PC-3 (cell line): ENCODE results near the gene IP6K1. TPM values are rescaled to one million over a fixed set of nuclear protein-coding genes. Genes with fewer than 3 reads are reported as not detected.
A peak's percentile ranks its signal among the peaks of the same experiment; 100 is the strongest.

Source experiments
- ATAC-seq: fragments of 200-7000 bp; cut with Tn5 transposase; 2 replicates; pipeline ENCODE4 v1.9.1; 2020; ENCODE audit warnings: mild to moderate bottlenecking, moderate library complexity
- BruUV-seq: library from RNA; stranded (reverse); fragments of 400-500 nt; replicated peaks from 2 replicates; lab custom pipeline; 2021; lab: Mats Ljungman, UMichigan
- CTCF ChIA-PET: fragments of 300-600 bp; sonication (Branson Sonifier 250); formaldehyde crosslinking; loops from one replicate; lab custom pipeline; 2022; ENCODE audit warnings: antibody characterized with exemption; lab: Charles Lee
- POLR2A ChIA-PET: fragments of 300-600 bp; sonication (Branson Sonifier 250); formaldehyde crosslinking; loops from one replicate; lab custom pipeline; 2022; ENCODE audit warnings: antibody characterized with exemption; ENCODE audit not compliant: unreplicated experiment; lab: Charles Lee
- DNase-seq: peaks from one replicate; pipeline ENCODE4 v3.0.0-alpha.2; 2015
- H2AFZ ChIP-seq: fragments of 300-600 bp; sonication (generic); 2 replicates; pipeline ENCODE4 v1.6.0; 2016; ENCODE audit warnings: antibody characterized with exemption, low read length
- H3F3A ChIP-seq: fragments of 300-600 bp; sonication (generic); one replicate; pipeline ENCODE4 v1.6.0; 2017; ENCODE audit warnings: antibody characterized with exemption, low read length, control low read depth, mild to moderate bottlenecking; ENCODE audit not compliant: unreplicated experiment
- H3K27ac ChIP-seq: fragments of 300-600 bp; sonication (generic); 2 replicates; pipeline ENCODE4 v1.5.1; 2016; ENCODE audit warnings: mild to moderate bottlenecking, low read length
- H3K27me3 ChIP-seq: fragments of 300-600 bp; sonication (generic); 2 replicates; pipeline ENCODE4 v1.6.1; 2016; ENCODE audit warnings: low read length, mixed read lengths
- H3K36me3 ChIP-seq: fragments of 300-600 bp; sonication (generic); 2 replicates; pipeline ENCODE4 v1.6.1; 2016; ENCODE audit warnings: low read depth, mixed run types, low read length, mixed read lengths
- H3K4me1 ChIP-seq: fragments of 300-600 bp; sonication (generic); 2 replicates; pipeline ENCODE4 v1.5.1; 2016; ENCODE audit warnings: low read length; ENCODE audit not compliant: insufficient read depth
- H3K4me2 ChIP-seq: fragments of 300-600 bp; sonication (generic); 2 replicates; pipeline ENCODE4 v1.6.0; 2016; ENCODE audit warnings: low read length
- H3K4me3 ChIP-seq: fragments of 300-600 bp; sonication (generic); 2 replicates; pipeline ENCODE4 v1.5.1; 2016; ENCODE audit warnings: mild to moderate bottlenecking, low read length, mixed read lengths
- H3K79me2 ChIP-seq: fragments of 300-600 bp; sonication (generic); 2 replicates; pipeline ENCODE4 v1.6.1; 2017; ENCODE audit warnings: low read length, mixed read lengths
- H3K9ac ChIP-seq: fragments of 300-600 bp; sonication (generic); 2 replicates; pipeline ENCODE4 v1.6.0; 2016; ENCODE audit warnings: mild to moderate bottlenecking, low read length
- H3K9me2 ChIP-seq: fragments of 300-600 bp; sonication (generic); replicated peaks from 2 replicates; pipeline ENCODE4 v1.6.1; 2016; ENCODE audit warnings: mixed run types, low read length, mixed read lengths
- H3K9me3 ChIP-seq: fragments of 300-600 bp; sonication (generic); 2 replicates; pipeline ENCODE4 v1.6.1; 2016; ENCODE audit warnings: low read length, mixed read lengths
- H4K20me1 ChIP-seq: fragments of 300-600 bp; sonication (generic); 2 replicates; pipeline ENCODE4 v1.6.1; 2016; ENCODE audit warnings: low read length, mixed read lengths
- CTCF ChIP-seq: fragments of 300-600 bp; sonication (generic); conservative IDR thresholded peaks from 2 replicates; pipeline ENCODE4 v1.5.1; 2017; ENCODE audit warnings: antibody characterized with exemption, low read depth, mild to moderate bottlenecking, low read length
- EZH2 ChIP-seq: fragments of 300-600 bp; sonication (generic); IDR thresholded peaks from one replicate; pipeline ENCODE4 v1.6.1; 2017; ENCODE audit warnings: antibody characterized with exemption, mild to moderate bottlenecking, low read length; ENCODE audit not compliant: unreplicated experiment
- EZH2phosphoT487 ChIP-seq: fragments of 300-600 bp; sonication (generic); IDR thresholded peaks from 2 replicates; pipeline ENCODE4 v1.6.1; 2018; ENCODE audit warnings: mild to moderate bottlenecking, antibody characterized with exemption, low read length, borderline replicate concordance
- intact Hi-C: fragments of 100-400 bp; cut with micrococcal nuclease; formaldehyde crosslinking; loops from 2 replicates; pipeline ENCODE4 v1.9.0; 2023
- total RNA-seq: library from RNA; depleted of rRNA; stranded (reverse); fragments of >200 nt; gene quantifications from 2 replicates; pipeline ENCODE4 v1.2.3, GENCODE V29; 2014

Gene IP6K1
- total RNA-seq, 1 experiment from 2014 or later, result 50.3 TPM

GRCh38 chr3:49718858-49719213, 67.5 kb downstream of the IP6K1 start:
- intact Hi-C loops, result loop anchor here (1.0 kb wide), 1 partner anchor 120 kb away; no protein-coding TSS in a partner anchor
- ATAC-seq, result no peak
- H3K27ac ChIP-seq, result no peak overlapping the region

GRCh38 chr3:49717959-49718857, 68.1 kb downstream of the IP6K1 start:
- ChIA-PET CTCF (interaction anchor here (1.6 kb wide), 1 partner anchor 121 kb away, joined by 6 read pairs; no protein-coding TSS in a partner anchor), POLR2A (no interaction called here)
- Histone ChIP-seq H3K27ac (no peak overlapping the region), H3K36me3 (peaks cover 14% of the 10 kb centered on the region), H2AFZ (no peak overlapping the region), H4K20me1 (no peaks in the 10 kb centered on the region), H3K27me3 (no peaks in the 10 kb centered on the region), H3K9me2 (no peaks in the 10 kb centered on the region), H3F3A (no peaks in the 10 kb centered on the region), H3K79me2 (peaks cover 12% of the 10 kb centered on the region), H3K9ac (no peak overlapping the region), H3K4me2 (no peak overlapping the region), H3K4me1 (peaks cover 12% of the 10 kb centered on the region), H3K4me3 (no peak overlapping the region), H3K9me3 (no peaks in the 10 kb centered on the region)
- ATAC-seq (no peak), DNase-seq (no peak)
- no TSS peak for BruUV-seq
- TF ChIP-seq EZH2 (no peak), EZH2phosphoT487 (no peak), CTCF (no peak)
- intact Hi-C loops, result no loop called here

More at GRCh38 chr3:49718858-49719213, 67.5 kb downstream of the IP6K1 start:
- no peak overlapping the region for H3K9ac ChIP-seq
- H3K9me3 ChIP-seq, result no peaks in the 10 kb centered on the region
- TF ChIP-seq CTCF (no peak), EZH2phosphoT487 (no peak), EZH2 (no peak)
- no peaks in the 10 kb centered on the region for H3F3A ChIP-seq
- CTCF ChIA-PET, result interaction anchor here (1.6 kb wide), 1 partner anchor 120 kb away, joined by 6 read pairs; no protein-coding TSS in a partner anchor
- POLR2A ChIA-PET, result no interaction called here
- H3K36me3 ChIP-seq, result peaks cover 14% of the 10 kb centered on the region
- DNase-seq, result no peak
- peak overlapping the region; percentile 54; the same call in 1 of the 2 replicates for H3K4me3 ChIP-seq
- H2AFZ ChIP-seq, result no peak overlapping the region
- no peaks in the 10 kb centered on the region for H3K27me3 ChIP-seq
- no TSS peak for BruUV-seq
- no peaks in the 10 kb centered on the region for H4K20me1 ChIP-seq
- peaks cover 12% of the 10 kb centered on the region for H3K4me1 ChIP-seq
- H3K9me2 ChIP-seq, result no peaks in the 10 kb centered on the region
- peaks cover 17% of the 10 kb centered on the region for H3K79me2 ChIP-seq
- peak overlapping the region; percentile 77 for H3K4me2 ChIP-seq
